Measurements from ENCODE around the gene TSPAN2. TPM values are rescaled to one million over a fixed set of nuclear protein-coding genes. Genes with fewer than 3 reads are reported as not detected.

The TSPAN2 gene
- total and polyA plus RNA-seq, 12 donors: 4.0 to 17.7 (median 6.7) TPM

DNA sequence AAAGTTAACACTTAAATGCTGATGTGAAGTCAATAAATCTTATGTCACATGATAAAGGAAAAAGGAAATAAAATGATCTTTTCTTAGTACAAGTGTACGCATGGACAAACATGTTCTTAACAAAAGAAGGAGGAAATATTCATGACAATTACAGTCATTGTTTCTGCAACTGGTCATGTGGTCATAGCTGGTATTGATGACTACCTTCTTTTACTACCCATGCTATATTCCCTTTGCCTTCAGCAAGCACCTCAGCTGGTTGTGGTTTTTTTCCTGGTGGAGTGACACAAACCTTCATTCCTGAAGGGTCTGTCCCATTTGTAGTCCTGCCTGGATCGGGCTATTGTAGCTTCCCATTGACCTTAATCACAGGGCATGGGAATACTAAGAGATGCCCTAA lies 83.1 kb downstream of the TSPAN2 start:
- Histone ChIP-seq H3K4me3 (no peak overlapping the region), H3K4me1 (no peaks in the 10 kb centered on the region), H3K36me3 (no peaks in the 10 kb centered on the region), H3K27me3 (peaks cover 0 to 7% (median 0%) of the 10 kb centered on the region in 7 donors), H3K27ac (no peak overlapping the region), H3K9me3 (no peaks in the 10 kb centered on the region)
- no peak for DNase-seq
- intact Hi-C loops (cut with DNase I): no loop called here
- TF ChIP-seq, protein P1, sequence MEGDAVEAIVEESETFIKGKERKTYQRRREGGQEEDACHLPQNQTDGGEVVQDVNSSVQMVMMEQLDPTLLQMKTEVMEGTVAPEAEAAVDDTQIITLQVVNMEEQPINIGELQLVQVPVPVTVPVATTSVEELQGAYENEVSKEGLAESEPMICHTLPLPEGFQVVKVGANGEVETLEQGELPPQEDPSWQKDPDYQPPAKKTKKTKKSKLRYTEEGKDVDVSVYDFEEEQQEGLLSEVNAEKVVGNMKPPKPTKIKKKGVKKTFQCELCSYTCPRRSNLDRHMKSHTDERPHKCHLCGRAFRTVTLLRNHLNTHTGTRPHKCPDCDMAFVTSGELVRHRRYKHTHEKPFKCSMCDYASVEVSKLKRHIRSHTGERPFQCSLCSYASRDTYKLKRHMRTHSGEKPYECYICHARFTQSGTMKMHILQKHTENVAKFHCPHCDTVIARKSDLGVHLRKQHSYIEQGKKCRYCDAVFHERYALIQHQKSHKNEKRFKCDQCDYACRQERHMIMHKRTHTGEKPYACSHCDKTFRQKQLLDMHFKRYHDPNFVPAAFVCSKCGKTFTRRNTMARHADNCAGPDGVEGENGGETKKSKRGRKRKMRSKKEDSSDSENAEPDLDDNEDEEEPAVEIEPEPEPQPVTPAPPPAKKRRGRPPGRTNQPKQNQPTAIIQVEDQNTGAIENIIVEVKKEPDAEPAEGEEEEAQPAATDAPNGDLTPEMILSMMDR (IDR thresholded peaks at IDR 0.05): no peak
- no peak for ATAC-seq
- WGBS, 2 donors: 83 to 85% methylated on average over 2 of the region's 2 CpGs

Other genes with a start within 250 kb of the TSPAN2 start
- gene SYCP1, start 234.6 kb downstream of the TSPAN2 start, total RNA-seq: not detected
- not detected for gene SYCP1, start 234.6 kb downstream of the TSPAN2 start, polyA plus RNA-seq
- not detected for gene TSHB, start 59.7 kb downstream of the TSPAN2 start, total RNA-seq
- not detected for gene TSHB, start 59.7 kb downstream of the TSPAN2 start, polyA plus RNA-seq
- gene NGF, start 248.7 kb upstream of the TSPAN2 start, total RNA-seq: 1 to 10 TPM; 1.8 to 5.3 (median 2.9) TPM
- gene NGF, start 248.7 kb upstream of the TSPAN2 start, polyA plus RNA-seq: 10 to 100 TPM in 1 of 2 donors, 1 to 10 TPM in 1; 5.9 to 21.6 TPM